SJCRH30 (cell line): ENCODE results near the gene PADI1. TPM values are rescaled to one million over a fixed set of nuclear protein-coding genes. Genes with fewer than 3 reads are reported as not detected.

Experiments
- DNase-seq, 2 experiments: peaks; one replicate each; pipeline ENCODE4 v3.0.0-alpha.2; 2015 to 2020
- H3K27ac ChIP-seq: fragments of 250-450 bp; sonication (Bioruptor Pico); 2 replicates; pipeline ENCODE4 v1.5.1; 2020; ENCODE audit warnings: mild to moderate bottlenecking, moderate library complexity
- H3K27me3 ChIP-seq: fragments of 250-450 bp; sonication (Bioruptor Pico); 2 replicates; pipeline ENCODE4 v1.5.1; 2020; ENCODE audit warnings: mild to moderate bottlenecking, moderate library complexity
- H3K36me3 ChIP-seq: fragments of 250-450 bp; sonication (Bioruptor Pico); 2 replicates; pipeline ENCODE4 v1.5.1; 2020; ENCODE audit warnings: mild to moderate bottlenecking, moderate library complexity
- H3K4me1 ChIP-seq: fragments of 250-450 bp; sonication (Bioruptor Pico); 2 replicates; pipeline ENCODE4 v1.5.1; 2020; ENCODE audit warnings: mild to moderate bottlenecking, moderate library complexity
- H3K4me3 ChIP-seq: fragments of 250-450 bp; sonication (Bioruptor Pico); 2 replicates; pipeline ENCODE4 v1.5.1; 2020; ENCODE audit warnings: mild to moderate bottlenecking, moderate library complexity
- H3K9me3 ChIP-seq: fragments of 250-450 bp; sonication (Bioruptor Pico); replicated peaks from 2 replicates; pipeline ENCODE4 v1.5.1; 2020; ENCODE audit warnings: mild to moderate bottlenecking, moderate library complexity
- total RNA-seq: library from RNA; depleted of rRNA; stranded (reverse); fragments of >200 nt; shearing (Covaris generic); gene quantifications from 2 replicates; pipeline ENCODE4 v1.2.3, GENCODE V29; 2014; rRNA removed

PADI1 gene
- 0.06 and 0.20 TPM in 2 replicates for total RNA-seq

- H3K27me3 ChIP-seq: peaks cover 6% of the 10 kb centered on the region; the same call in 1 of the 2 replicates
- no peaks in the 10 kb centered on the region for H3K9me3 ChIP-seq
- no peaks in the 10 kb centered on the region for H3K36me3 ChIP-seq
- H3K4me1 ChIP-seq: peaks cover 30% of the 10 kb centered on the region
- no peak within 1 kb of the TSS for H3K4me3 ChIP-seq
- H3K27ac ChIP-seq: no peak within 1 kb of the TSS
- DNase-seq: no peak
Measured at GRCh38 chr1:17204546-17205440, at the start of gene PADI1. PADI1 (plus strand) TSS chr1:17205128; CDS start chr1:17205218, 90 bp downstream.

GRCh38 chr1:17155257-17155920 lies 49.5 kb upstream of the PADI1 start:
- H3K36me3 ChIP-seq: no peaks in the 10 kb centered on the region
- no peak for DNase-seq
- no peaks in the 10 kb centered on the region for H3K27me3 ChIP-seq
- H3K27ac ChIP-seq: no peak overlapping the region
- H3K4me1 ChIP-seq: no peaks in the 10 kb centered on the region
- peaks cover 8% of the 10 kb centered on the region; the same call in 1 of the 2 replicates for H3K9me3 ChIP-seq
- no peak overlapping the region for H3K4me3 ChIP-seq

GRCh38 chr1:17156108-17156507 lies 48.8 kb upstream of the PADI1 start:
- no peaks in the 10 kb centered on the region for H3K36me3 ChIP-seq
- no peaks in the 10 kb centered on the region for H3K27me3 ChIP-seq
- no peaks in the 10 kb centered on the region for H3K4me1 ChIP-seq
- no peak for DNase-seq
- no peak overlapping the region for H3K4me3 ChIP-seq
- peaks cover 8% of the 10 kb centered on the region; the same call in 1 of the 2 replicates for H3K9me3 ChIP-seq
- H3K27ac ChIP-seq: no peak overlapping the region

GRCh38 chr1:17158961-17159360 lies 46.0 kb upstream of the PADI1 start:
- H3K36me3 ChIP-seq: no peaks in the 10 kb centered on the region
- peaks cover 7% of the 10 kb centered on the region for H3K4me1 ChIP-seq
- 0 out of 2 replicates have a peak, but pooled peaks cover 5% of the 10 kb centered on the region for H3K9me3 ChIP-seq
- no peak overlapping the region for H3K4me3 ChIP-seq
- no peak for DNase-seq
- H3K27me3 ChIP-seq: no peaks in the 10 kb centered on the region
- H3K27ac ChIP-seq: no peak overlapping the region

- DNase-seq: peak in 1 of 2 experiments; percentile 17
- H3K9me3 ChIP-seq: 0 out of 2 replicates have a peak, but pooled peaks cover 1% of the 10 kb centered on the region
- H3K4me3 ChIP-seq: no peak overlapping the region
- H3K27ac ChIP-seq: no peak overlapping the region
- peaks cover 13% of the 10 kb centered on the region for H3K4me1 ChIP-seq
- no peaks in the 10 kb centered on the region for H3K36me3 ChIP-seq
- H3K27me3 ChIP-seq: no peaks in the 10 kb centered on the region
Measured at GRCh38 chr1:17161137-17161740, 43.7 kb upstream of the PADI1 start.

GRCh38 chr1:17161926-17162800 lies 42.8 kb upstream of the PADI1 start:
- H3K4me3 ChIP-seq: no peak overlapping the region
- DNase-seq: no peak
- no peaks in the 10 kb centered on the region for H3K9me3 ChIP-seq
- H3K36me3 ChIP-seq: no peaks in the 10 kb centered on the region
- H3K27ac ChIP-seq: no peak overlapping the region
- peaks cover 13% of the 10 kb centered on the region for H3K4me1 ChIP-seq
- H3K27me3 ChIP-seq: no peaks in the 10 kb centered on the region

- peaks cover 20% of the 10 kb centered on the region for H3K4me1 ChIP-seq
- no peaks in the 10 kb centered on the region for H3K27me3 ChIP-seq
- H3K9me3 ChIP-seq: no peaks in the 10 kb centered on the region
- H3K36me3 ChIP-seq: no peaks in the 10 kb centered on the region
- H3K4me3 ChIP-seq: no peak overlapping the region
- H3K27ac ChIP-seq: no peak overlapping the region
- peak in 1 of 2 experiments; percentile 45 for DNase-seq
Measured at GRCh38 chr1:17162941-17163340, 42.0 kb upstream of the PADI1 start.

GRCh38 chr1:17163371-17163770 lies 41.6 kb upstream of the PADI1 start:
- Histone ChIP-seq H3K4me1 (peaks cover 24% of the 10 kb centered on the region), H3K36me3 (no peaks in the 10 kb centered on the region), H3K9me3 (no peaks in the 10 kb centered on the region), H3K27ac (no peak overlapping the region), H3K4me3 (no peak overlapping the region), H3K27me3 (no peaks in the 10 kb centered on the region)
- no peak for DNase-seq

- no peaks in the 10 kb centered on the region for H3K36me3 ChIP-seq
- DNase-seq: peak; percentile 40 to 51
- H3K9me3 ChIP-seq: no peaks in the 10 kb centered on the region
- H3K27me3 ChIP-seq: no peaks in the 10 kb centered on the region
- no peak overlapping the region for H3K27ac ChIP-seq
- no peak overlapping the region for H3K4me3 ChIP-seq
- H3K4me1 ChIP-seq: peaks cover 29% of the 10 kb centered on the region
Measured at GRCh38 chr1:17163789-17164666, 40.9 kb upstream of the PADI1 start.

GRCh38 chr1:17165823-17166222 lies 39.1 kb upstream of the PADI1 start:
- Histone ChIP-seq H3K27me3 (no peaks in the 10 kb centered on the region; the same call in 1 of the 2 replicates), H3K36me3 (no peaks in the 10 kb centered on the region), H3K27ac (no peak overlapping the region), H3K4me1 (peaks cover 31% of the 10 kb centered on the region), H3K4me3 (no peak overlapping the region), H3K9me3 (no peaks in the 10 kb centered on the region)
- no peak for DNase-seq

- Histone ChIP-seq H3K4me1 (peaks cover 31% of the 10 kb centered on the region), H3K27me3 (no peaks in the 10 kb centered on the region; the same call in 1 of the 2 replicates), H3K4me3 (no peak overlapping the region), H3K27ac (no peak overlapping the region), H3K36me3 (no peaks in the 10 kb centered on the region), H3K9me3 (no peaks in the 10 kb centered on the region)
- DNase-seq: peak; percentile 27 to 57
Measured at GRCh38 chr1:17167041-17167785, 37.7 kb upstream of the PADI1 start.

GRCh38 chr1:17167786-17168090 lies 37.2 kb upstream of the PADI1 start:
- no peak overlapping the region for H3K27ac ChIP-seq
- peaks cover 31% of the 10 kb centered on the region for H3K4me1 ChIP-seq
- no peaks in the 10 kb centered on the region for H3K9me3 ChIP-seq
- H3K27me3 ChIP-seq: no peaks in the 10 kb centered on the region; the same call in 1 of the 2 replicates
- no peak overlapping the region for H3K4me3 ChIP-seq
- DNase-seq: no peak
- H3K36me3 ChIP-seq: no peaks in the 10 kb centered on the region
